22Rv1 (cell line): ENCODE measurements around the gene PLCH2.

Experiments used
- ZFX ChIP-seq: fragments of 450-650 bp; IDR thresholded peaks from 2 replicates; pipeline ENCODE4 v1.6.1; 2017; ENCODE audit warnings: antibody characterized with exemption, borderline replicate concordance
- TF ChIP-seq, protein P1 (sequence below): fragments of 450-650 bp; IDR thresholded peaks from 2 replicates; pipeline ENCODE4 v1.5.1; 2017; ENCODE audit warnings: mild to moderate bottlenecking

GRCh38 chr1:2462819-2463218, 13.3 kb upstream of the PLCH2 start:
- TF ChIP-seq, protein P1, sequence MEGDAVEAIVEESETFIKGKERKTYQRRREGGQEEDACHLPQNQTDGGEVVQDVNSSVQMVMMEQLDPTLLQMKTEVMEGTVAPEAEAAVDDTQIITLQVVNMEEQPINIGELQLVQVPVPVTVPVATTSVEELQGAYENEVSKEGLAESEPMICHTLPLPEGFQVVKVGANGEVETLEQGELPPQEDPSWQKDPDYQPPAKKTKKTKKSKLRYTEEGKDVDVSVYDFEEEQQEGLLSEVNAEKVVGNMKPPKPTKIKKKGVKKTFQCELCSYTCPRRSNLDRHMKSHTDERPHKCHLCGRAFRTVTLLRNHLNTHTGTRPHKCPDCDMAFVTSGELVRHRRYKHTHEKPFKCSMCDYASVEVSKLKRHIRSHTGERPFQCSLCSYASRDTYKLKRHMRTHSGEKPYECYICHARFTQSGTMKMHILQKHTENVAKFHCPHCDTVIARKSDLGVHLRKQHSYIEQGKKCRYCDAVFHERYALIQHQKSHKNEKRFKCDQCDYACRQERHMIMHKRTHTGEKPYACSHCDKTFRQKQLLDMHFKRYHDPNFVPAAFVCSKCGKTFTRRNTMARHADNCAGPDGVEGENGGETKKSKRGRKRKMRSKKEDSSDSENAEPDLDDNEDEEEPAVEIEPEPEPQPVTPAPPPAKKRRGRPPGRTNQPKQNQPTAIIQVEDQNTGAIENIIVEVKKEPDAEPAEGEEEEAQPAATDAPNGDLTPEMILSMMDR = no peak
- TF ChIP-seq ZFX = no peak
